ENCODE measurements around the gene ACYP1.

ACYP1 gene

GRCh38 chr14:75063491-75064204 is at the start of gene ACYP1:
Gene ACYP1 (minus strand): TSS chr14:75064024. CDS start chr14:75063553, 471 bp downstream.
- peak; percentile 93 for DNase-seq

GRCh38 chr14:75109877-75110276 is 46.1 kb upstream of the ACYP1 start:
- DNase-seq, result no peak

- DNase-seq, result no peak
Measured at GRCh38 chr14:75107186-75107585, 43.4 kb upstream of the ACYP1 start.

- no peak for DNase-seq
Measured at GRCh38 chr14:75101491-75101890, 37.7 kb upstream of the ACYP1 start.

GRCh38 chr14:75098682-75099081 is 34.9 kb upstream of the ACYP1 start:
- no peak for DNase-seq

- DNase-seq, result no peak
Measured at GRCh38 chr14:75098212-75098611, 34.4 kb upstream of the ACYP1 start.

- DNase-seq, result no peak
Measured at GRCh38 chr14:75096959-75097358, 33.1 kb upstream of the ACYP1 start.

- no peak for DNase-seq
Measured at GRCh38 chr14:75095690-75096089, 31.9 kb upstream of the ACYP1 start.

- no peak for DNase-seq
Measured at GRCh38 chr14:75094896-75095295, 31.1 kb upstream of the ACYP1 start.

GRCh38 chr14:75092698-75093097 is 28.9 kb upstream of the ACYP1 start:
- no peak for DNase-seq

- DNase-seq, result no peak
Measured at GRCh38 chr14:75091251-75091650, 27.4 kb upstream of the ACYP1 start.

GRCh38 chr14:75090353-75090752 is 26.5 kb upstream of the ACYP1 start:
- DNase-seq, result no peak

- DNase-seq, result peak; percentile 56
Measured at GRCh38 chr14:75088566-75089373, 24.9 kb upstream of the ACYP1 start.

- DNase-seq, result no peak
Measured at GRCh38 chr14:75088153-75088552, 24.3 kb upstream of the ACYP1 start.

GRCh38 chr14:75084513-75084912 is 20.7 kb upstream of the ACYP1 start:
- DNase-seq, result no peak

- no peak for DNase-seq
Measured at GRCh38 chr14:75083271-75083670, 19.4 kb upstream of the ACYP1 start.

GRCh38 chr14:75081660-75082229 is 17.9 kb upstream of the ACYP1 start:
- DNase-seq, result no peak

- no peak for DNase-seq
Measured at GRCh38 chr14:75079521-75079920, 15.7 kb upstream of the ACYP1 start.

- DNase-seq, result no peak
Measured at GRCh38 chr14:75077794-75078193, 14.0 kb upstream of the ACYP1 start.

GRCh38 chr14:75070383-75070782 is 6.6 kb upstream of the ACYP1 start:
- DNase-seq, result no peak

- DNase-seq, result no peak
Measured at GRCh38 chr14:75069811-75070145, 6.0 kb upstream of the ACYP1 start.

GRCh38 chr14:75069121-75069810 is 5.4 kb upstream of the ACYP1 start, which contains the start of gene ZC2HC1C:
Gene ZC2HC1C (plus strand): TSS chr14:75069641. CDS start chr14:75070574, 933 bp downstream.
- peak; percentile 68 for DNase-seq
